Ovary (tissue), 3 donors: Measurements from ENCODE around the gene UBE2I.

Source experiments
- POLR2A ChIP-seq: fragments of 450-650 bp; IDR thresholded peaks from one replicate; pipeline ENCODE4 v1.6.1; 2017; ENCODE audit warnings: antibody characterized with exemption, mild to moderate bottlenecking, moderate library complexity
- TF ChIP-seq, protein P1 (sequence below), 3 donors: fragments of 450-650 bp in 2 of 3; fragments of 200-600 bp in 1 of 3; IDR thresholded peaks; one replicate each; pipeline versions ENCODE4 v1.5.1 to v1.8.0; 2016 to 2022; ENCODE audit warnings: antibody characterized with exemption in 3 of 3, mild to moderate bottlenecking in 1 of 3
- donor health status: DM: no; HTN: no; CAD: no.

DNA sequence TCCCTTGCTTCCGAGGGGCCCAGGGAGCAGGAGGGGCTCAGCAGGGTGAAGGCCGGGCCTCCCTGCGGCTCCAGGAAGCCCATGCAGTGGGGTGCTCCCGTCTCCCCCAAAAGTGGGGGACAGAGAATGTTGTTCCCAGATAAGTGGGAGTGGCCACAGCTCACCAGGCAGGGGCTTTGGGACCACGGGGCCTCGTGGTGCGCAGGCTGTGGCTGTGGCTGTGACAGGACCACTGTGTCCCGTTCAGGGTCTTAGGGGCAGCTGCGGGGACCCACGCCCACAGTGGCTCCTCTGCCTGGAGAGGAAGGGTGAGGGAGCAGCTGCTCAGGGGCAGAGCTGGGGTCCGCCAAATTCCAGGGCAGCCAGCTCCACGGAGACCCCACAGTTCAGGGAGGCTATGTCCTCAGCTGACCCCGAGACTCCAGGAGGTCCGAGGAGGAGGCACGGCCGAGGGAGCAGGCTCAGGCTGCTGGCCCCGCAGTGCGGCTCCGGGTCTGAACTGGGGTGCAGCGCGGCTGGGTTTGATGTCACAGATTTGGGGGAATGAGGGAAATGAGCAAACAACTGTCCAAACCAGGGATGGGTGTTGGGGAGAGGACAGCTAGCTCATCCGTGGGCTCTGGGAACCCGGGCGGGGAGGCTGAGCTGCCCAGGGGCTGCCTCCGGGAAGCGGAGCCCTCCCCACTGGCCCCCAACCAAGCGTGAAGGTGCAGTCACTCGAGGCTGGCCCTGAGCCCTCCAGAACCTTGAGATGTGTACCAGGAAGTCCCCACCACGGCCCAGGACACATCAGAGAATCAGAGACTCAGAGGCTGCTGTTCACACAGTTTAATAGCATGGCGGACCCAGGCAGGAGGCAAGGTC is 30.1 kb upstream of the UBE2I start:
- no peak for TF ChIP-seq POLR2A
- TF ChIP-seq, protein P1, sequence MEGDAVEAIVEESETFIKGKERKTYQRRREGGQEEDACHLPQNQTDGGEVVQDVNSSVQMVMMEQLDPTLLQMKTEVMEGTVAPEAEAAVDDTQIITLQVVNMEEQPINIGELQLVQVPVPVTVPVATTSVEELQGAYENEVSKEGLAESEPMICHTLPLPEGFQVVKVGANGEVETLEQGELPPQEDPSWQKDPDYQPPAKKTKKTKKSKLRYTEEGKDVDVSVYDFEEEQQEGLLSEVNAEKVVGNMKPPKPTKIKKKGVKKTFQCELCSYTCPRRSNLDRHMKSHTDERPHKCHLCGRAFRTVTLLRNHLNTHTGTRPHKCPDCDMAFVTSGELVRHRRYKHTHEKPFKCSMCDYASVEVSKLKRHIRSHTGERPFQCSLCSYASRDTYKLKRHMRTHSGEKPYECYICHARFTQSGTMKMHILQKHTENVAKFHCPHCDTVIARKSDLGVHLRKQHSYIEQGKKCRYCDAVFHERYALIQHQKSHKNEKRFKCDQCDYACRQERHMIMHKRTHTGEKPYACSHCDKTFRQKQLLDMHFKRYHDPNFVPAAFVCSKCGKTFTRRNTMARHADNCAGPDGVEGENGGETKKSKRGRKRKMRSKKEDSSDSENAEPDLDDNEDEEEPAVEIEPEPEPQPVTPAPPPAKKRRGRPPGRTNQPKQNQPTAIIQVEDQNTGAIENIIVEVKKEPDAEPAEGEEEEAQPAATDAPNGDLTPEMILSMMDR (IDR thresholded peaks at IDR 0.05) = no peak
